DOHH2 (cell line): Measurements from ENCODE around the gene PRAME.

Experiments
- H3F3A ChIP-seq: fragments of 200-600 bp; sonication (generic), shearing (Covaris generic); 2 replicates; pipeline ENCODE4 v1.6.0; 2016; ENCODE audit warnings: antibody characterized with exemption, mild to moderate bottlenecking; ENCODE audit not compliant: control insufficient read depth, insufficient read depth
- H3K27ac ChIP-seq: fragments of 200-600 bp; sonication (generic); 2 replicates; pipeline ENCODE4 v1.5.1; 2014; ENCODE audit warnings: low read depth, mild to moderate bottlenecking, low read length, moderate library complexity
- H3K27me3 ChIP-seq: fragments of 200-600 bp; sonication (generic); 2 replicates; pipeline ENCODE4 v1.6.1; 2014; ENCODE audit warnings: mild to moderate bottlenecking, low read length, mixed read lengths; ENCODE audit not compliant: control insufficient read depth
- H3K36me3 ChIP-seq: fragments of 200-600 bp; sonication (generic); 2 replicates; pipeline ENCODE4 v1.6.1; 2014; ENCODE audit warnings: mild to moderate bottlenecking, low read length, moderate library complexity, mixed read lengths; ENCODE audit not compliant: control insufficient read depth
- H3K4me1 ChIP-seq: fragments of 200-600 bp; sonication (generic); 2 replicates; pipeline ENCODE4 v1.6.1; 2014; ENCODE audit warnings: mild to moderate bottlenecking, low read length, mixed read lengths; ENCODE audit not compliant: control insufficient read depth
- H3K4me2 ChIP-seq: fragments of 200-600 bp; sonication (generic); 2 replicates; pipeline ENCODE4 v1.6.0; 2014; ENCODE audit warnings: mild to moderate bottlenecking, low read length, moderate library complexity
- H3K4me3 ChIP-seq: fragments of 200-600 bp; sonication (generic); 2 replicates; pipeline ENCODE4 v1.5.1; 2014; ENCODE audit warnings: mild to moderate bottlenecking, low read length, mixed read lengths
- H3K79me2 ChIP-seq: fragments of 200-600 bp; sonication (generic); 2 replicates; pipeline ENCODE4 v1.6.1; 2014; ENCODE audit warnings: mild to moderate bottlenecking, low read length, mixed read lengths; ENCODE audit not compliant: control insufficient read depth
- H3K9me2 ChIP-seq: fragments of 200-600 bp; sonication (generic); replicated peaks from 2 replicates; pipeline ENCODE4 v1.6.1; 2014; ENCODE audit warnings: mild to moderate bottlenecking, low read length, mixed read lengths; ENCODE audit not compliant: control insufficient read depth
- H3K9me3 ChIP-seq: fragments of 200-600 bp; sonication (generic); 2 replicates; pipeline ENCODE4 v1.6.1; 2014; ENCODE audit warnings: antibody characterized with exemption, low read length, mixed read lengths; ENCODE audit not compliant: control insufficient read depth, insufficient read depth
- H4K20me1 ChIP-seq: fragments of 200-600 bp; sonication (generic); 2 replicates; pipeline ENCODE4 v1.6.0; 2014; ENCODE audit warnings: low read depth, mild to moderate bottlenecking, antibody characterized with exemption, low read length, moderate library complexity; ENCODE audit not compliant: control insufficient read depth, insufficient read depth
- CTCF ChIP-seq: fragments of 200-600 bp; sonication (generic); IDR thresholded peaks from one replicate; pipeline ENCODE4 v1.5.1; 2014; ENCODE audit warnings: antibody characterized with exemption, mild to moderate bottlenecking, low read depth, low read length; ENCODE audit not compliant: poor library complexity, severe bottlenecking
- EZH2phosphoT487 ChIP-seq: fragments of 200-600 bp; sonication (generic); IDR thresholded peaks from 2 replicates; pipeline ENCODE4 v1.6.1; 2017; ENCODE audit warnings: borderline replicate concordance, mild to moderate bottlenecking, antibody characterized with exemption, low read length, moderate library complexity, mixed read lengths

The PRAME gene

GRCh38 chr22:22528780-22529179, 30.3 kb downstream of the PRAME start:
- Histone ChIP-seq H3K4me2 (no peak overlapping the region), H3K27me3 (no peaks in the 10 kb centered on the region), H3K79me2 (no peaks in the 10 kb centered on the region), H3K27ac (no peak overlapping the region), H3K4me3 (no peak overlapping the region), H3F3A (no peaks in the 10 kb centered on the region), H3K4me1 (peaks cover 10% of the 10 kb centered on the region), H4K20me1 (no peaks in the 10 kb centered on the region), H3K36me3 (no peaks in the 10 kb centered on the region), H3K9me3 (no peaks in the 10 kb centered on the region), H3K9me2 (no peaks in the 10 kb centered on the region)
- TF ChIP-seq CTCF (no peak), EZH2phosphoT487 (no peak)

- Histone ChIP-seq H3K9me2 (no peaks in the 10 kb centered on the region), H4K20me1 (no peaks in the 10 kb centered on the region), H3F3A (no peaks in the 10 kb centered on the region), H3K4me2 (no peak overlapping the region), H3K36me3 (no peaks in the 10 kb centered on the region), H3K4me1 (peaks cover 15% of the 10 kb centered on the region), H3K9me3 (no peaks in the 10 kb centered on the region), H3K27me3 (no peaks in the 10 kb centered on the region), H3K79me2 (no peaks in the 10 kb centered on the region), H3K27ac (no peak overlapping the region), H3K4me3 (no peak overlapping the region)
- no peak for TF ChIP-seq CTCF
- no peak for TF ChIP-seq EZH2phosphoT487
Observed at GRCh38 chr22:22527312-22527711, 31.8 kb downstream of the PRAME start.

- no peak overlapping the region for H3K4me2 ChIP-seq
- H3K79me2 ChIP-seq = no peaks in the 10 kb centered on the region
- no peak overlapping the region for H3K27ac ChIP-seq
- TF ChIP-seq EZH2phosphoT487 (no peak), CTCF (no peak)
- H3K36me3 ChIP-seq = no peaks in the 10 kb centered on the region
- H3K4me3 ChIP-seq = no peak overlapping the region
- no peaks in the 10 kb centered on the region for H3K9me3 ChIP-seq
- H3K27me3 ChIP-seq = no peaks in the 10 kb centered on the region
- H3K9me2 ChIP-seq = no peaks in the 10 kb centered on the region
- H3K4me1 ChIP-seq = peaks cover 25% of the 10 kb centered on the region
- H3F3A ChIP-seq = no peaks in the 10 kb centered on the region
- no peaks in the 10 kb centered on the region for H4K20me1 ChIP-seq
Observed at GRCh38 chr22:22526125-22526912, 32.7 kb downstream of the PRAME start.
